GM12891 (cell line): ENCODE data around the gene AJUBA.
"Not testable (repeated sequence)": the region's sequence is repeated elsewhere in the genome, so short reads cannot be mapped to it uniquely, and the experiment has no call there.

Source experiments
- PAX5 ChIP-seq: IDR thresholded peaks from 2 replicates; pipeline ENCODE4 v1.6.1; 2011; ENCODE audit warnings: low read length, moderate library complexity, mild to moderate bottlenecking; ENCODE audit not compliant: insufficient read depth, severe bottlenecking
- POLR2A ChIP-seq: IDR thresholded peaks from 2 replicates; pipeline ENCODE4 v1.6.1; 2011; ENCODE audit warnings: low read depth, low read length, control low read depth
- POLR2AphosphoS5 ChIP-seq: IDR thresholded peaks from 2 replicates; pipeline ENCODE4 v1.6.1; 2011; ENCODE audit warnings: low read depth, low read length, control low read depth
- POU2F2 ChIP-seq: IDR thresholded peaks from 2 replicates; pipeline ENCODE4 v1.6.1; 2011; ENCODE audit warnings: low read depth, mild to moderate bottlenecking, control low read depth, low read length, moderate library complexity
- SPI1 ChIP-seq: IDR thresholded peaks from 2 replicates; pipeline ENCODE4 v1.6.1; 2011; ENCODE audit warnings: low read depth, low read length, control low read depth
- TAF1 ChIP-seq: IDR thresholded peaks from 2 replicates; pipeline ENCODE4 v1.6.1; 2011; ENCODE audit warnings: low read depth, low read length, control low read depth

GRCh38 chr14:23004274-23004673 lies 21.9 kb upstream of the AJUBA start:
- TF ChIP-seq POLR2A, TAF1, POLR2AphosphoS5, POU2F2, SPI1, PAX5: not testable (repeated sequence)
